HG02973 (cell line): Measurements from ENCODE around the gene MRPL43.

Source experiments
- ATAC-seq: cut with Tn5 transposase; IDR thresholded peaks from one replicate; pipeline ENCODE4 v1.9.1; 2021; ENCODE audit warnings: moderate library complexity; ENCODE audit not compliant: unreplicated experiment

MRPL43 gene

GRCh38 chr10:101020427-101021075 lies 33.3 kb upstream of the MRPL43 start:
- no peak for ATAC-seq

DNA sequence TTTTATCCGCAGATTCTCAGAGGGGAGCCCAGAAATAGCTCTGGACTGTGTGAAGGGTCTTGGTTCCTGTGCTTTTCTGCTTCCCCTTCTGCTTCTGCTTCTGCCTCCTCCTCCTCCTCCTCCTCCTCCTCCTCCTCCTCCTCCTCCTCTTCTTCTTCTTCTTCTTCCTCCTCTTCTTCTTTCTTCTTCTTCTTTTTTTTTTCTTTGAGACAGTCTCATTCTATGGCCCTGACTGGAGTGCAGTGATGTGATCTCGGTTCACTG lies 32.1 kb upstream of the MRPL43 start:
- no peak for ATAC-seq

DNA sequence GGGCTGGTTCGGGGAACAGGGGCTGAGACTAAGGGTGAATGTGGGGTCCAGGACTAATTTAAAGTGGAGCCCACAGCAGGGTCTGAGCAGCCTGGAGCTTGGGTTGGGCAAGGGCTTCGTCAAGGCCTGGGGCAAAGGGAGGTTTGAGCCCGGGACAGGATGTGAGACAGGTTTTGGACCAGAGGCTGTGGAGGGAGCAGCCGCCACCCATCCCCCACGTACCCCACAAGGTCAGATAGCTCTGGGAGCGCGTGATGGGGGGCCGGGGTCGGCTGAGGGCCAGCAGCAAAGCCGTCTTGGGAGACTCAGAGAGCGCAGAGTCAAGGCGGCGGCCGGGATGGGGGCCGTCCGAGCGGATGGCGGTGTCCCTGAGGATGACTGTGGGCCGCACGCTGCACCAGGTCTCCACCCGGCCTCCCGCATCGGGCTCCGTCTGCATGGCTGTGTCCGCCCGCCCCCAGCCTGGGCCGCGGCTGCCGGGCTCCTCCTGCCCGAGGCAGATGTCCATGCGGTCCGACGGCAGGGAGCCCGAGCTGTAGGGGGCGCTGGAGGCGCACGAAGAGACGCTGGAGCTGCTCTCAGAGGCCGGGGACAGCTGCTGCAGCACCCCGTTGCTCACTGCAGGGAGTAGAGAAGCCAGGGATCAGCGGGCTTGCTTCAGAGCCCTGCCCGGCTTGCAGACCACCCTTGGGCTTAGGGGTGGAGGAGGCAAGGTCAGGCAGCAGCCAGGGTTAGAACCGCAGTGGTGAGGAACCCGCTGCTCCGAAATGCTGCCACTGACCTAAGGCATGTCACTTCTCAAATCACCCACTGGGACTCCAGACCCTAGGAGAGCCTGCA lies 31.5 kb upstream of the MRPL43 start:
- ATAC-seq = peak; percentile 49

GRCh38 chr10:101018118-101018599 lies 30.9 kb upstream of the MRPL43 start:
- ATAC-seq = no peak

DNA sequence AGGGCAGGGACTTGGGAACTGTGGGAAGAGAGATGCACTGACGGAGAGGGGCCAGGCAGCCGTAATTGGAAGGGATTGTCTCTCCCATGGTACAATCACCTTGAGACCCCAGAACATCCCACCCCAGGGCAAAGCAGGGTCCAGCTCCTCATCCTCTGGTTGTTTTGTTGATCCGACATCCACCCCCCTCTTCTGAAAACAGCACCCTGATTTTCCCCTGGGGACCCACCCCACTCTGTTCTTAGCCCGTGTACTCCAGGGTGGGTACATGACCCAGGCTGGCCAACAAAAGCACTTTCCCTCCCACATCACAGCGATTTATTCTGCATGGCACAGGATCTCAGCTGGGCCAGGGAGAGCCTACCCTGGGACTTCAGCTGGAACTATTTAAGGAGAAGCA lies 29.5 kb upstream of the MRPL43 start:
- ATAC-seq = no peak

GRCh38 chr10:101015582-101015973 lies 28.3 kb upstream of the MRPL43 start:
- ATAC-seq = no peak

- ATAC-seq = no peak
These were observed 27.8 kb upstream of the MRPL43 start for GRCh38 chr10:101014966-101015581.

DNA sequence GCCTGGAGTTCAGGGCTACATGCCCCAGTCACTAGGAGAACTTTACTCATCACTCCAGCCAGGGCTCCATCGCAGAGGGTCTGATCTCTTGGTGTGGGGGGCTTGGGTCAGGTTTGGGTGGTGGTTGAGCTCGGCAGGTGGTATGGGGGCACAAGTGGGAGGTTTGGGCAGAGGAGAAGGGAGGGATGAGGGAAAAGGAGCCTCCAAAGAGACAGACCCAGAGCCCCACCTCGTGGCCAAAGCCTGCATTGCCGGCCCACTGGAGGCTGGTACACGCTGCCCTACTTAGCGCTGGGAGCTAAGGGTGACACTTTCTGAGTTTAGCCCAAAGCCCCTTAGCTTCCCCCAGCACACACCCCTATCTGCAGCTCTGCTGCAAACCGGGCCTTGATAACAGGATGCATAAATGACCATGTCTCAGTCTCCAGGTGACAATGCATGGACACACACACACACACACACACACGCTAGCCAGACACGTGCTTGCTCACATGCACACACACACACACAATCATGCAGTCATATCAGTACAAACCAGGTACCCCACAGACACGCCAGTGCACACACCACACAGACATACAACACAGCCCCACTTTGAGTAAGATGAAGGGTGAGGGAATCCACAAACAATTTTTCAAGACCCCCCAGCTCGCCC lies 27.1 kb upstream of the MRPL43 start:
- no peak for ATAC-seq

GRCh38 chr10:101013365-101013825 lies 26.1 kb upstream of the MRPL43 start:
- ATAC-seq = no peak

GRCh38 chr10:101012525-101013364 lies 25.4 kb upstream of the MRPL43 start:
- peak; percentile 57 for ATAC-seq

GRCh38 chr10:101011517-101012423 lies 24.5 kb upstream of the MRPL43 start:
- no peak for ATAC-seq

DNA sequence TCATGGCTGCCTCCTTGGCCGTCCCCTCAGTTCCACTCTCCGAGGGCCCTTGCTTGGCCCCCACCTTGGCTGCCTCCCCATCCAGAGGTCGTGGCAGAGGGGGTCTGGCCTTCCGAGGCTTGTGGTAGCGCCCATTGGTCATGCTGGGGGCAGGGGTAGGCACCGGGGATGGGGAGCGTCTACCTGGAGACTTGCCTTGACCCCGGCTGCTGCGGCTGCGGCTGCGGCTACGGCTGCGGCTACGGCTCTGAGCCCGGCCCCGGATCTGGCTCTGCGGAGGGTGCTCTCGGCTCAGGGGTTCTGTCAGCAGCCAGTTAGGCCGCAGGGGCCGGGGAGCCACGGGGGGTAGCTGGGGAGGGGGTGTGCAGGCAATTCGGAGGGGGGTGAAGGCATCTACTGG lies 23.0 kb upstream of the MRPL43 start:
- ATAC-seq = no peak

GRCh38 chr10:101008823-101009423 lies 21.6 kb upstream of the MRPL43 start:
- no peak for ATAC-seq

DNA sequence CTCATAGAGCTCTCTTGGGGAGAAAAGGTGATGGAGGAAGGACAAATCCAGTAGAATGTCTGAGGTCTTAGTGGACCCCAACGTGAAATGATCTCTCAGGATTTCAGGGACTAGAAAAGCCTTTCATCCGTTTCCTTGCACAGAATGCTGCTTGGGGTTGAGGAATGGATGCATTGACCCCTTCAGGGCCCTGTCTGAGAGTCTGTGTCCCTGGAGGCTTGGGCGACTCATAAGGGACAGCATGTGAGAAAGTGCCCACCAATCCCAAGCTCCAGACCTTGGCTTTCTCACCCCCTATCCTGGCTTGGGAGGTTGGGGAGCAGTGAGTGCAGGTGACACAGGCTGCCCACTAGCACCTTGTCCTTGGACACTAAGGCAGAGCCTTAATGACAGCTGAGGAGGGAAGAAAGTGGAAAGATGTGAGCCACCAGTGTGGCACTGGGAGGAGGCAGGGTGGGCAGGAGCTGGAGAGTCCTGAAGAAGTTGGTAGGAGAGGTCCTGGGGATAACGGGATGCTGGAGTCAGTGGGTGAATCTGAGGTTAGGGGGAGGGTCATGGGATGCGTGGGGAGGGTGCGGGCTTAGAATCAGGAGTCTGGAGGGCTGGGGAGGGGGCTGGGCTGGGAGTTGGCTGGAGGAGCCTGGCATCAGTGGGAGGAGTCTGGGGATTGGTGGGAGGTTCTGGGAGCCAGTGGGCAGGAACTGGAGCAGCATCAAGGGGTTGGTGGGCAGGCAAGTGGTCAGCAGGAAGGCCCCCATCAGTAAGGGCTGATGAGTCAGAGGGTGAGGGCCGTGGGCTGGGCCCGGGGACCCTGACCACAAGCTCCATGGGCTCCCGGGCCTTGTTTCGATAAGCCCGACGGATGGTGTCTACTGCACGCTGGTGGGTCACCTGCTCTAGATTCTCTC lies 20.9 kb upstream of the MRPL43 start:
- ATAC-seq = no peak

GRCh38 chr10:101007099-101007711 lies 19.9 kb upstream of the MRPL43 start:
- ATAC-seq = no peak

DNA sequence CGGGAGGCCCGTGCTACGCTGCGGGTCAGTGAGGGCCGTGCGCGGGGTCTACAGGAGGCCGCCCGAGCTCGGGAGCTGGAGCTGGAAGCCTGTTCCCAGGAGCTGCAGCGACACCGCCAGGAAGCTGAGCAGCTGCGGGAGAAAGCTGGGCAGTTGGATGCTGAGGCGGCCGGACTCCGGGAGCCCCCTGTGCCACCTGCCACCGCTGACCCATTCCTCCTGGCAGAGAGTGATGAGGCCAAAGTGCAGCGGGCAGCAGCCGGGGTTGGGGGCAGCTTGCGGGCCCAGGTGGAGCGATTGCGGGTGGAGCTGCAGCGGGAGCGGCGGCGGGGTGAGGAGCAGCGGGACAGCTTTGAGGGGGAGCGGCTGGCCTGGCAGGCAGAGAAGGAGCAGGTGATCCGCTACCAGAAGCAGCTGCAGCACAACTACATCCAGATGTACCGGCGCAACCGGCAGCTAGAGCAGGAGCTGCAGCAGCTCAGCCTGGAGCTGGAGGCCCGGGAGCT lies 19.3 kb upstream of the MRPL43 start:
- ATAC-seq = no peak

DNA sequence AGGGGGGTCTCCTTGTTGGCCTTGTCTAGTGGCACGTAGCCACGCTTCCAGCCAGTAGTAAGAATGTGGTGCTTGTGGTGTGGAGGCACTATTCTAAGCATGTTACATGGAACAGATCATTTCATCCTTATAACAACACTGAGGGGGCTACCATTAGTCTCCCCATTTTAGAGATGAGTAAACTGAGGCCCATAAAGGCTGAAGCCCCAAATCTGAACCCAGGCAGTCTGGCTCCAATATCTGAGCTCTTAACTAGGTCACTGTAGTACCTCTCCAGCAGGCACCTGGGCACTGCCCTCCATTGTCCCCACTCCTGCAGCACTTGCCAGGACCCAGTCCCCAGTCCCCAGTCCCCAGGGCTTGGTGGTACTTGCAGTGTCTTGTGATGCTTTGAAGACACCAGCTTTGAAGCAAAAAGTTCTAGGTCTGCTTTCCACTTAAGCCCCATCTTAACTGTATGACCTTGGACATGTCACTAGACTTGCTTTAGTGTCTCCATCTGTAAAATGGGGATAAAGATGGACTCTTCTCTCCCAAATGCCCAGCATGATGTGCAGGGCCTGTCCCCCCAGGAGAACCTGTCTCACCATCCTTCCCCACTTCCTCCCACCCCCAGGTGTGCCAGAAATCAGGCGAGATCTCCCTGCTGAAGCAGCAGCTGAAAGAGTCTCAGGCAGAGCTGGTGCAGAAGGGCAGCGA lies 18.7 kb upstream of the MRPL43 start:
- ATAC-seq = no peak
